ENCODE measurements around the gene SYT8. TPM values are rescaled to one million over a fixed set of nuclear protein-coding genes. Genes with fewer than 3 reads are reported as not detected.

The SYT8 gene
- total RNA-seq, 2 donors from 2014 or later, result 1.7 to 4.1 TPM

GRCh38 chr11:1839204-1839923, 4.6 kb downstream of the SYT8 start:
- TF ChIP-seq POLR2AphosphoS5 (IDR thresholded peaks at IDR 0.05) (no peak), POLR2A (IDR thresholded peaks at IDR 0.05) (no peak)
- TF ChIP-seq, protein P1, sequence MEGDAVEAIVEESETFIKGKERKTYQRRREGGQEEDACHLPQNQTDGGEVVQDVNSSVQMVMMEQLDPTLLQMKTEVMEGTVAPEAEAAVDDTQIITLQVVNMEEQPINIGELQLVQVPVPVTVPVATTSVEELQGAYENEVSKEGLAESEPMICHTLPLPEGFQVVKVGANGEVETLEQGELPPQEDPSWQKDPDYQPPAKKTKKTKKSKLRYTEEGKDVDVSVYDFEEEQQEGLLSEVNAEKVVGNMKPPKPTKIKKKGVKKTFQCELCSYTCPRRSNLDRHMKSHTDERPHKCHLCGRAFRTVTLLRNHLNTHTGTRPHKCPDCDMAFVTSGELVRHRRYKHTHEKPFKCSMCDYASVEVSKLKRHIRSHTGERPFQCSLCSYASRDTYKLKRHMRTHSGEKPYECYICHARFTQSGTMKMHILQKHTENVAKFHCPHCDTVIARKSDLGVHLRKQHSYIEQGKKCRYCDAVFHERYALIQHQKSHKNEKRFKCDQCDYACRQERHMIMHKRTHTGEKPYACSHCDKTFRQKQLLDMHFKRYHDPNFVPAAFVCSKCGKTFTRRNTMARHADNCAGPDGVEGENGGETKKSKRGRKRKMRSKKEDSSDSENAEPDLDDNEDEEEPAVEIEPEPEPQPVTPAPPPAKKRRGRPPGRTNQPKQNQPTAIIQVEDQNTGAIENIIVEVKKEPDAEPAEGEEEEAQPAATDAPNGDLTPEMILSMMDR (IDR thresholded peaks at IDR 0.05), result no peak
- no peak overlapping the region for H3K27ac ChIP-seq
- intact Hi-C loops (cut with DNase I), result loop anchor here (5.0 kb wide), 2 partner anchors 43 to 313 kb away; no protein-coding TSS in a partner anchor
- no peaks in the 10 kb centered on the region for H3K4me1 ChIP-seq (replicated peaks)
- no peak for DNase-seq (ENCODE audit: low spot score)
- 74% methylated on average over 12 of the region's 12 CpGs for WGBS
- H3K27me3 ChIP-seq (replicated peaks; ENCODE audit: insufficient read depth), result no peaks in the 10 kb centered on the region
- H3K36me3 ChIP-seq, result no peaks in the 10 kb centered on the region
- H3K4me3 ChIP-seq, result no peak overlapping the region
- no peaks in the 10 kb centered on the region for H3K9me3 ChIP-seq

DNA sequence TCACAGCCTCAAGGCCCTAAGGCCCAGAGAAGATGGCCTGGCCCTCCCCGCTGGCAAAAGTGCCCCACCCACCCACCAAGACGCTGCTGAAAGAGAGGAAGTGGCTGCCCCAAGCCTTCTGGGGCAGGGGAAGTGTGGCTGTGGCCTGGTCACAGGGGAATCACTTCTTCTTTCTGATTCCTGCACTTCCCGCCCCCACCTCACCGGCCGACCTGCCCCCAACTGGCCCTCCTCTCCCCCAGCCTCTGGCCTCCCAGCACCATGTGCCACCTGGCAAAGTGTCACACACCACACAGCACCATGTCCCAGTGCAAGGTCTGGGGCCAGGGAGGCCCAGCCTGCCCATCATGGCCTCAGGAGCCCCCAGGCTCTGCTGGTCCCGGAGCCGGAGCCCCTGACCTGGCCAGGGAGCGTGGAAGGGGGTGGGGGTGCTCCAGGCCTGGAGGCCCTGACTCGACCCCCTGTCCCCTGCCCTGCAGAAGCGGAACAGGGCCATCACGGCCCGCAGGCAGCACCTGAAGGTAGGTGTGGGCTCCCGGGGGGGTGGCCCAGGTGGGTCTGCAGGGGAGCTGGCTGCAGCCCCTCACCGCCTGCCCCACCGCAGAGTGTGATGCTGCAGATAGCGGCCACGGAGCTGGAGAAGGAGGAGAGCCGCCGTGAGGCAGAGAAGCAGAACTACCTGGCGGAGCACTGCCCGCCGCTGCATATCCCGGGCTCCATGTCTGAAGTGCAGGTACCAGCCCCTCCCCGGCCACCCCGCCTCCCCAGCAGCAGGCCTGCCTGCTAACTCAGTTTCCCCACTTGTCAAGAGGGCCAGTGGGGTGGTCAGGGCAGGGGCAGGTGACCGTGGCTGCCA, 5.4 kb downstream of the SYT8 start:
- Histone ChIP-seq H3K4me1 (replicated peaks) (no peaks in the 10 kb centered on the region), H3K27me3 (replicated peaks; ENCODE audit: insufficient read depth) (no peaks in the 10 kb centered on the region), H3K9me3 (no peaks in the 10 kb centered on the region), H3K4me3 (no peak overlapping the region), H3K27ac (no peak overlapping the region), H3K36me3 (no peaks in the 10 kb centered on the region)
- TF ChIP-seq, protein P1 (IDR thresholded peaks at IDR 0.05), result no peak
- no peak for TF ChIP-seq POLR2AphosphoS5 (IDR thresholded peaks at IDR 0.05)
- no peak for TF ChIP-seq POLR2A (IDR thresholded peaks at IDR 0.05)
- intact Hi-C loops (cut with DNase I), result loop anchor here (5.0 kb wide), 2 partner anchors 42 to 312 kb away; no protein-coding TSS in a partner anchor
- 90% methylated on average over 23 of the region's 26 CpGs for WGBS
- no peak for DNase-seq (ENCODE audit: low spot score)

- TF ChIP-seq, protein P1 (IDR thresholded peaks at IDR 0.05), result no peak
- TF ChIP-seq POLR2AphosphoS5 (IDR thresholded peaks at IDR 0.05), result no peak
- TF ChIP-seq POLR2A (IDR thresholded peaks at IDR 0.05), result no peak
- intact Hi-C loops (cut with DNase I), result no loop called here
- Histone ChIP-seq H3K9me3 (no peaks in the 10 kb centered on the region), H3K36me3 (no peaks in the 10 kb centered on the region), H3K27ac (no peak overlapping the region), H3K27me3 (replicated peaks; ENCODE audit: insufficient read depth) (no peaks in the 10 kb centered on the region), H3K4me3 (no peak overlapping the region), H3K4me1 (replicated peaks) (no peaks in the 10 kb centered on the region)
- WGBS, result 92% methylated on average over 37 of the region's 37 CpGs
- no peak for DNase-seq (ENCODE audit: low spot score)
These were observed 6.1 kb downstream of the SYT8 start for GRCh38 chr11:1840780-1841480.

DNA sequence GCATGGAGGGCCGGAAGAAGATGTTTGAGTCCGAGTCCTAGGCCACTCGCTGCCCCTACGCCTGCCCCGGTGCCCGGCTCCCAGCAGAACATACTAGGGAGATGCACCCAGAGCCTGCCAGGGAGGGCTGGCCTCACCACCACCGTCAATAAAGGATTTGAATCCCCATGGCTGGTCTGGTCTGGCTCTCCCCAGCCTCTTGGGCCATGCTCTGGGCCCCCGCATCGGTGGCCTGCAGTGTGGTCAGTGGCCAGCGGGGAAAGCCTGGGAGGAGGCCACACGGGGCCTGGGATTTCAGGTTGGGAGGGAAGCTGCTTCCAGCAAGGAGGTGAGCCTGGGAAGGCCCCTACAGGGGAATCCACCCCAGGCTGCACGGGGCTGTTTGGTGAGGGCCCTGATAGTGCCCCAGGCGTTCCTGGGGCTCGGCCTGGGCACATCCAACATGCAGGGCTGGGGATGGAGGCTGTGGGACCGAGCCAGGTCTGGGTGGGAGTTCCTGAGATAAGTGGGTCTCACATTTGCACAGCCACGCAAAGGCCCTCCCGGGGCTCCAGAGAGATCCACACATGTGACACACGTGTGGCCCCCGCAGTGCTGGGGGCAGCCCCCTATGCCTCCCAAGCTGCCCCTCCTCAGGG, 6.8 kb downstream of the SYT8 start:
- intact Hi-C loops (cut with DNase I), result no loop called here
- Histone ChIP-seq H3K36me3 (no peaks in the 10 kb centered on the region), H3K27me3 (replicated peaks; ENCODE audit: insufficient read depth) (no peaks in the 10 kb centered on the region), H3K4me3 (no peak overlapping the region), H3K9me3 (no peaks in the 10 kb centered on the region), H3K27ac (no peak overlapping the region), H3K4me1 (replicated peaks) (no peaks in the 10 kb centered on the region)
- WGBS, result 90% methylated on average over 19 of the region's 19 CpGs
- DNase-seq (ENCODE audit: low spot score), result no peak
- TF ChIP-seq POLR2AphosphoS5 (IDR thresholded peaks at IDR 0.05), result no peak
- TF ChIP-seq, protein P1 (IDR thresholded peaks at IDR 0.05), result no peak
- no peak for TF ChIP-seq POLR2A (IDR thresholded peaks at IDR 0.05)

All from prostate gland (tissue), 2 donors.